ENCODE results near the gene ZNF343. TPM values are rescaled to one million over a fixed set of nuclear protein-coding genes. Genes with fewer than 3 reads are reported as not detected.
A peak's percentile ranks its signal among the peaks of the same experiment; 100 is the strongest.

Gene ZNF343
- total and polyA plus RNA-seq, 12 donors = 5.8 to 13.0 (median 9.4) TPM

- Histone ChIP-seq H3K27ac (peak overlapping the region in 4 of 5 donors; percentile 33 to 64 (median 49)), H3K36me3 (replicated peaks in 1 of 2) (no peaks in the 10 kb centered on the region), H3K4me1 (replicated peaks in 1 of 2) (peaks cover 18 to 37% of the 10 kb centered on the region in 2 donors), H3K9me3 (replicated peaks in 1 of 3) (no peaks in the 10 kb centered on the region), H3K27me3 (no peaks in the 10 kb centered on the region), H3K4me3 (no peak overlapping the region)
- 32 to 50% (median 42%) methylated on average over 4 of the region's 4 CpGs for WGBS, 4 donors
- intact Hi-C loops (cut with DNase I) = no loop called here
- TF ChIP-seq CTCF (IDR thresholded peaks at IDR 0.05) (no peak), POLR2A (IDR thresholded peaks at IDR 0.05) (peak in 1 of 2 donors; percentile 12)
- DNase-seq = peak in 3 of 7 donors; percentile 42 to 56 (median 49)
These were observed 35.2 kb downstream of the ZNF343 start for GRCh38 chr20:2473516-2473915.

- Histone ChIP-seq H3K27ac (peak within 1 kb of the TSS; percentile 88 to 97 (median 93)), H3K9me3 (replicated peaks in 1 of 3) (no peaks in the 10 kb centered on the region), H3K4me3 (peak within 1 kb of the TSS; percentile 65 to 96 (median 80)), H3K36me3 (replicated peaks in 1 of 2) (peaks cover 0 to 20% of the 10 kb centered on the region in 2 donors), H3K4me1 (replicated peaks in 1 of 2) (peaks cover 25 to 54% of the 10 kb centered on the region in 2 donors), H3K27me3 (no peaks in the 10 kb centered on the region)
- DNase-seq = peak; percentile 96 to 99 (median 98)
- intact Hi-C loops (cut with DNase I) = no loop called here
- 1% methylated on average over 36 to 53 of the region's 53 CpGs for WGBS, 4 donors
- peak; percentile 75 to 98 for TF ChIP-seq POLR2A (IDR thresholded peaks at IDR 0.05)
- TF ChIP-seq CTCF (IDR thresholded peaks at IDR 0.05) = no peak
These were observed 38.1 kb downstream of the ZNF343 start, which contains the start of gene SNRPB for GRCh38 chr20:2470423-2471193. Gene SNRPB, minus strand, starts transcription at chr20:2470789. Its CDS starts 99 bp downstream, at chr20:2470690.

- Histone ChIP-seq H3K36me3 (replicated peaks in 1 of 2) (peaks cover 0 to 26% of the 10 kb centered on the region in 2 donors), H3K4me1 (replicated peaks in 1 of 2) (peaks cover 21 to 51% of the 10 kb centered on the region in 2 donors), H3K27me3 (no peaks in the 10 kb centered on the region), H3K27ac (peak overlapping the region; percentile 88 to 97 (median 93)), H3K4me3 (peak overlapping the region; percentile 65 to 96 (median 80)), H3K9me3 (replicated peaks in 1 of 3) (no peaks in the 10 kb centered on the region)
- WGBS, 4 donors = 0 to 2% (median 0%) methylated on average over 19 of the region's 19 CpGs
- intact Hi-C loops (cut with DNase I) = no loop called here
- TF ChIP-seq POLR2A (IDR thresholded peaks at IDR 0.05) (no peak), CTCF (IDR thresholded peaks at IDR 0.05) (no peak)
- DNase-seq = peak; percentile 43 to 73 (median 52)
These were observed 38.7 kb downstream of the ZNF343 start for GRCh38 chr20:2469991-2470422.

GRCh38 chr20:2468581-2469407, 39.9 kb downstream of the ZNF343 start:
- peaks cover 21 to 44% of the 10 kb centered on the region in 2 donors for H3K4me1 ChIP-seq (replicated peaks in 1 of 2)
- no peaks in the 10 kb centered on the region for H3K9me3 ChIP-seq (replicated peaks in 1 of 3)
- WGBS, 4 donors = 57 to 66% (median 62%) methylated on average over 11 of the region's 11 CpGs
- H3K36me3 ChIP-seq (replicated peaks in 1 of 2) = peaks cover 0 to 38% of the 10 kb centered on the region in 2 donors
- TF ChIP-seq POLR2A (IDR thresholded peaks at IDR 0.05) (no peak), CTCF (IDR thresholded peaks at IDR 0.05) (no peak)
- peak overlapping the region in 3 of 5 donors; percentile 29 to 93 (median 39) for H3K27ac ChIP-seq
- DNase-seq = no peak
- no peaks in the 10 kb centered on the region for H3K27me3 ChIP-seq
- intact Hi-C loops (cut with DNase I) = no loop called here
- peak overlapping the region in 1 of 4 donors; percentile 72 for H3K4me3 ChIP-seq
